H1 (cell line): ENCODE data around the gene TMEM128. TPM values are rescaled to one million over a fixed set of nuclear protein-coding genes. Genes with fewer than 3 reads are reported as not detected.

ENCODE experiments used
- CTCF ChIA-PET: fragments of 300-600 bp; sonication (Branson Sonifier 250); formaldehyde crosslinking; loops from one replicate; lab custom pipeline; 2021; ENCODE audit not compliant: partially characterized antibody; lab: Charles Lee
- POLR2A ChIA-PET: fragments of 300-600 bp; sonication (Branson Sonifier 250); formaldehyde crosslinking; loops from one replicate; lab custom pipeline; 2021; ENCODE audit warnings: inconsistent platforms; ENCODE audit not compliant: partially characterized antibody; lab: Charles Lee
- DNase-seq, 2 experiments: peaks; one replicate each; pipeline versions ENCODE4 v3.0.0 to v3.0.0-alpha.2; 2010 to 2022; ENCODE audit warnings: low spot score in 2 of 2, low read depth in 1 of 2, mixed read lengths in 1 of 2
- FAIRE-seq: peaks from 2 replicates; lab custom pipeline; 2011; peaks lifted over from hg19 to GRCh38; lab: Jason Lieb, UNC
- H2AFZ ChIP-seq: 2 replicates; pipeline ENCODE4 v1.8.1; 2012; ENCODE audit warnings: low read length, inconsistent platforms
- H2AK5ac ChIP-seq: 2 replicates; pipeline ENCODE4 v1.6.1; 2013; ENCODE audit warnings: low read depth, low read length
- H2BK120ac ChIP-seq: replicated peaks from 2 replicates; pipeline ENCODE3; 2013; ENCODE audit warnings: low read depth, low read length, inconsistent platforms
- H2BK12ac ChIP-seq: 2 replicates; pipeline ENCODE4 v1.6.1; 2013; ENCODE audit warnings: low read depth, low read length
- H2BK15ac ChIP-seq: 2 replicates; pipeline ENCODE4 v1.6.1; 2013; ENCODE audit warnings: low read length
- H2BK20ac ChIP-seq: 2 replicates; pipeline ENCODE4 v1.6.1; 2013; ENCODE audit warnings: low read length
- H2BK5ac ChIP-seq: 2 replicates; pipeline ENCODE4 v1.6.1; 2013; ENCODE audit warnings: low read depth, low read length
- H3K14ac ChIP-seq: 2 replicates; pipeline ENCODE4 v1.6.1; 2013; ENCODE audit warnings: inconsistent platforms; ENCODE audit not compliant: insufficient read length
- H3K18ac ChIP-seq: 2 replicates; pipeline ENCODE4 v1.6.1; 2013; ENCODE audit warnings: low read length; ENCODE audit errors: extremely low read depth
- H3K23ac ChIP-seq: 2 replicates; pipeline ENCODE4 v1.6.1; 2013; ENCODE audit warnings: inconsistent platforms; ENCODE audit not compliant: insufficient read length
- H3K23me2 ChIP-seq: 2 replicates; pipeline ENCODE4 v1.6.1; 2013; ENCODE audit warnings: low read depth, low read length
- H3K27ac ChIP-seq: 2 replicates; pipeline ENCODE4 v1.6.1; 2011; ENCODE audit warnings: low read depth, low read length, inconsistent platforms
- H3K27me3 ChIP-seq, 4 experiments: replicated peaks in 1 of 4; 1 replicate in 1 of 4; 2 replicates in 3 of 4; pipeline versions ENCODE4 v1.6.1 to v1.8.1; 2011 to 2013; ENCODE audit warnings: low read length in 3 of 4, mild to moderate bottlenecking in 3 of 4, inconsistent platforms in 2 of 4, mixed read lengths in 2 of 4, moderate library complexity in 1 of 4; ENCODE audit not compliant: control insufficient read depth in 3 of 4, insufficient read depth in 3 of 4; ENCODE audit errors: extremely low read depth in 1 of 4
- H3K36me3 ChIP-seq, 4 experiments: 2 replicates each; pipeline versions ENCODE4 v1.6.1 to v1.8.1; 2011 to 2013; ENCODE audit warnings: mild to moderate bottlenecking in 4 of 4, low read length in 3 of 4, moderate library complexity in 2 of 4, control low read depth in 1 of 4, inconsistent platforms in 1 of 4; ENCODE audit not compliant: insufficient read depth in 4 of 4, control insufficient read depth in 2 of 4
- H3K4ac ChIP-seq: replicated peaks from 2 replicates; pipeline ENCODE3; 2013; ENCODE audit warnings: low read length, low read depth, mixed read lengths, inconsistent platforms; ENCODE audit not compliant: insufficient read length
- H3K4me1 ChIP-seq, 4 experiments: replicated peaks in 1 of 4; 1 replicate in 1 of 4; 2 replicates in 3 of 4; pipeline versions ENCODE4 v1.6.1 to v1.8.1; 2011 to 2013; ENCODE audit warnings: low read length in 3 of 4, inconsistent platforms in 2 of 4, mixed read lengths in 1 of 4; ENCODE audit not compliant: insufficient read depth in 4 of 4, control insufficient read depth in 3 of 4
- H3K4me2 ChIP-seq, 2 experiments: 2 replicates each; pipeline versions ENCODE4 v1.6.1 to v1.8.1; 2011 to 2013; ENCODE audit warnings: low read depth in 2 of 2, low read length in 2 of 2, control low read depth in 1 of 2, inconsistent platforms in 1 of 2, mild to moderate bottlenecking in 1 of 2; ENCODE audit not compliant: insufficient read depth in 1 of 2
- H3K4me3 ChIP-seq, 4 experiments: fragments of 200-600, 300-600 bp in 1 of 4; sonication (generic), shearing (Covaris generic), sonication (Bioruptor Twin) in 1 of 4; 2 replicates each; pipeline versions ENCODE4 v1.5.1 to v1.8.1; 2011 to 2016; ENCODE audit warnings: low read length in 4 of 4, low read depth in 3 of 4, control low read depth in 2 of 4, inconsistent platforms in 2 of 4, mild to moderate bottlenecking in 2 of 4, mixed read lengths in 1 of 4, moderate library complexity in 1 of 4; ENCODE audit not compliant: insufficient read depth in 2 of 4; ENCODE audit errors: extremely low read depth in 1 of 4
- H3K56ac ChIP-seq: replicated peaks from 2 replicates; pipeline ENCODE3; 2013; ENCODE audit warnings: low read depth, mild to moderate bottlenecking, mixed read lengths, low read length, inconsistent platforms; ENCODE audit not compliant: insufficient read length
- H3K79me1 ChIP-seq: 2 replicates; pipeline ENCODE4 v1.6.1; 2013; ENCODE audit warnings: low read depth, low read length, control low read depth
- H3K79me2 ChIP-seq, 2 experiments: 2 replicates each; pipeline versions ENCODE4 v1.6.1 to v1.8.1; 2012 to 2013; ENCODE audit warnings: low read length in 2 of 2, mild to moderate bottlenecking in 2 of 2, inconsistent platforms in 1 of 2; ENCODE audit not compliant: insufficient read depth in 2 of 2, control insufficient read depth in 1 of 2
- H3K9ac ChIP-seq, 4 experiments: replicated peaks in 1 of 4; 1 replicate in 1 of 4; 2 replicates in 3 of 4; pipeline versions ENCODE4 v1.6.1 to v1.8.1; 2011 to 2013; ENCODE audit warnings: low read depth in 3 of 4, low read length in 3 of 4, control low read depth in 2 of 4, mild to moderate bottlenecking in 2 of 4, moderate library complexity in 2 of 4, inconsistent platforms in 1 of 4; ENCODE audit errors: extremely low read depth in 1 of 4
- H3K9me3 ChIP-seq, 2 experiments: 2 replicates each; pipeline versions ENCODE4 v1.6.1 to v1.8.1; 2012 to 2013; ENCODE audit warnings: mild to moderate bottlenecking in 2 of 2, moderate library complexity in 2 of 2, control low read depth in 1 of 2, inconsistent platforms in 1 of 2, low read depth in 1 of 2, low read length in 1 of 2, mixed read lengths in 1 of 2; ENCODE audit not compliant: insufficient read depth in 2 of 2
- H4K20me1 ChIP-seq, 2 experiments: replicated peaks in 1 of 2; 2 replicates each; pipeline versions ENCODE3 to v1.8.1; 2011 to 2013; ENCODE audit warnings: inconsistent platforms in 2 of 2, low read length in 2 of 2, mild to moderate bottlenecking in 1 of 2; ENCODE audit not compliant: insufficient read depth in 2 of 2, control insufficient read depth in 1 of 2
- H4K5ac ChIP-seq: 2 replicates; pipeline ENCODE4 v1.6.1; 2013; ENCODE audit warnings: low read length, low read depth, mixed read lengths, inconsistent platforms; ENCODE audit not compliant: insufficient read length
- H4K8ac ChIP-seq: 2 replicates; pipeline ENCODE4 v1.8.0; 2013; ENCODE audit warnings: mild to moderate bottlenecking, moderate library complexity, low read length, inconsistent platforms; ENCODE audit not compliant: insufficient read depth; ENCODE audit errors: extremely low read depth
- H4K91ac ChIP-seq: replicated peaks from 2 replicates; pipeline ENCODE3; 2013; ENCODE audit warnings: low read length, mixed read lengths, inconsistent platforms; ENCODE audit not compliant: insufficient read length
- SP1 ChIP-seq: IDR thresholded peaks from 2 replicates; pipeline ENCODE4 v1.6.1; 2011; ENCODE audit warnings: low read depth, low read length
- SRF ChIP-seq: IDR thresholded peaks from 2 replicates; pipeline ENCODE4 v1.6.1; 2011; ENCODE audit warnings: mild to moderate bottlenecking, low read depth, low read length, moderate library complexity
- TEAD4 ChIP-seq: IDR thresholded peaks from 2 replicates; pipeline ENCODE4 v1.6.1; 2012; ENCODE audit warnings: low read depth, low read length, inconsistent platforms, mixed read lengths
- polyA plus RNA-seq, 7 experiments: library from polyadenylated mRNA; depleted of rRNA in 3 of 7; stranded (reverse) in 5 of 7; unstranded in 2 of 7; fragments of >200 nt in 5 of 7; fragments of 200-250 nt in 2 of 7; gene quantifications; 1 replicate in 5 of 7; 2 replicates in 1 of 7; 4 replicates in 1 of 7; pipeline versions ENCODE4 v1.2.1 to v1.2.3, GENCODE V29; 2011 to 2013; ENCODE audit warnings: missing spikeins in 2 of 7, mixed read lengths in 2 of 7
- total RNA-seq: library from RNA; stranded (reverse); fragmentation: NEBNext Ultra II Directional; extraction: Animal tissue kit (Norgen Biotek cat#: 25700); gene quantifications from 2 replicates; pipeline ENCODE4 v1.2.1, GENCODE V29; 2021

The TMEM128 gene
- total and polyA plus RNA-seq, 2 of the 8 experiments (the other 6 are each of a cell fraction or from before 2014, with no cell fraction given), result 17.7 to 33.6 TPM

- H3K79me2 ChIP-seq, result no peaks in the 10 kb centered on the region
- no peaks in the 10 kb centered on the region for H4K20me1 ChIP-seq
- no peak overlapping the region for H3K18ac ChIP-seq
- DNase-seq, result no peak
- no peak overlapping the region for H2BK5ac ChIP-seq
- no peak overlapping the region for H4K5ac ChIP-seq
- H3K27ac ChIP-seq, result no peak overlapping the region
- no peaks in the 10 kb centered on the region for H3K9me3 ChIP-seq
- peaks cover 0 to 2% (median 0%) of the 10 kb centered on the region in 4 experiments; a peak in 1 of 7 replicates for H3K4me1 ChIP-seq
- H3K23me2 ChIP-seq, result no peaks in the 10 kb centered on the region
- H2BK20ac ChIP-seq, result no peak overlapping the region
- no peak overlapping the region for H2AK5ac ChIP-seq
- no peak for FAIRE-seq
- POLR2A ChIA-PET, result no interaction called here
- H3K9ac ChIP-seq, result no peak overlapping the region
- no peaks in the 10 kb centered on the region for H3K36me3 ChIP-seq
- no peaks in the 10 kb centered on the region; a peak in 3 of 7 replicates for H3K27me3 ChIP-seq
- CTCF ChIA-PET, result interaction anchor here (4.0 kb wide), 1 partner anchor 23 kb away, joined by 13 read pairs; no protein-coding TSS in a partner anchor
- no peak overlapping the region for H2AFZ ChIP-seq
- no peak overlapping the region for H3K4ac ChIP-seq
- H4K91ac ChIP-seq, result no peak overlapping the region
- H3K14ac ChIP-seq, result no peak overlapping the region
- H3K23ac ChIP-seq, result no peak overlapping the region
- no peak overlapping the region for H3K56ac ChIP-seq
- H2BK120ac ChIP-seq, result no peak overlapping the region
- no peak overlapping the region for H2BK15ac ChIP-seq
- no peak overlapping the region for H2BK12ac ChIP-seq
- H3K4me2 ChIP-seq, result no peak overlapping the region
- no peaks in the 10 kb centered on the region for H3K79me1 ChIP-seq
- no peak overlapping the region for H3K4me3 ChIP-seq
- no peak overlapping the region for H4K8ac ChIP-seq
- TF ChIP-seq TEAD4 (no peak), SP1 (no peak), SRF (peak; percentile 48; the same call in 1 of the 2 replicates)
These were observed 41.8 kb downstream of the TMEM128 start for GRCh38 chr4:4206204-4206603.
